ENCODE measurements around the gene C12orf57.

Gene C12orf57

GRCh38 chr12:6921996-6922946 lies 21.6 kb upstream of the C12orf57 start:
- Histone ChIP-seq H3K4me1 (ENCODE audit: control insufficient read depth in 1 of 2, insufficient read depth in 2 of 2, low read length in 2 of 2) (peaks cover 27 to 32% of the 10 kb centered on the region in 2 donors), H3K27me3 (ENCODE audit: low read depth, low read length) (no peaks in the 10 kb centered on the region), H3K27ac (ENCODE audit: low read length) (no peak overlapping the region), H3K9me3 (ENCODE audit: control insufficient read depth in 1 of 2, low read length in 2 of 2) (no peaks in the 10 kb centered on the region), H3K36me3 (ENCODE audit: control insufficient read depth in 1 of 2, insufficient read depth in 2 of 2, low read length in 2 of 2) (peaks cover 4 to 30% of the 10 kb centered on the region in 2 donors), H3K4me3 (ENCODE audit: low read depth in 1 of 2, low read length in 2 of 2) (no peak overlapping the region)

- peaks cover 4 to 24% of the 10 kb centered on the region in 2 donors for H3K36me3 ChIP-seq (ENCODE audit: control insufficient read depth in 1 of 2, insufficient read depth in 2 of 2, low read length in 2 of 2)
- no peaks in the 10 kb centered on the region for H3K27me3 ChIP-seq (ENCODE audit: low read depth, low read length)
- no peak overlapping the region for H3K4me3 ChIP-seq (ENCODE audit: low read depth in 1 of 2, low read length in 2 of 2)
- H3K27ac ChIP-seq (ENCODE audit: low read length): no peak overlapping the region
- H3K9me3 ChIP-seq (ENCODE audit: control insufficient read depth in 1 of 2, low read length in 2 of 2): no peaks in the 10 kb centered on the region
- peaks cover 27 to 32% of the 10 kb centered on the region in 2 donors for H3K4me1 ChIP-seq (ENCODE audit: control insufficient read depth in 1 of 2, insufficient read depth in 2 of 2, low read length in 2 of 2)
Observed at GRCh38 chr12:6923003-6923732, 20.7 kb upstream of the C12orf57 start.

- Histone ChIP-seq H3K4me1 (ENCODE audit: control insufficient read depth in 1 of 2, insufficient read depth in 2 of 2, low read length in 2 of 2) (peaks cover 27 to 32% of the 10 kb centered on the region in 2 donors), H3K9me3 (ENCODE audit: control insufficient read depth in 1 of 2, low read length in 2 of 2) (no peaks in the 10 kb centered on the region), H3K4me3 (ENCODE audit: low read depth in 1 of 2, low read length in 2 of 2) (no peak overlapping the region), H3K36me3 (ENCODE audit: control insufficient read depth in 1 of 2, insufficient read depth in 2 of 2, low read length in 2 of 2) (peaks cover 4 to 22% of the 10 kb centered on the region in 2 donors), H3K27ac (ENCODE audit: low read length) (no peak overlapping the region), H3K27me3 (ENCODE audit: low read depth, low read length) (no peaks in the 10 kb centered on the region)
Observed at GRCh38 chr12:6923851-6924250, 20.0 kb upstream of the C12orf57 start.

GRCh38 chr12:6925239-6925539 lies 18.6 kb upstream of the C12orf57 start:
- Histone ChIP-seq H3K36me3 (ENCODE audit: control insufficient read depth in 1 of 2, insufficient read depth in 2 of 2, low read length in 2 of 2) (peaks cover 0 to 14% of the 10 kb centered on the region in 2 donors), H3K4me1 (ENCODE audit: control insufficient read depth in 1 of 2, insufficient read depth in 2 of 2, low read length in 2 of 2) (peaks cover 31 to 45% of the 10 kb centered on the region in 2 donors), H3K27me3 (ENCODE audit: low read depth, low read length) (no peaks in the 10 kb centered on the region), H3K9me3 (ENCODE audit: control insufficient read depth in 1 of 2, low read length in 2 of 2) (no peaks in the 10 kb centered on the region), H3K27ac (ENCODE audit: low read length) (peak overlapping the region; percentile 95), H3K4me3 (ENCODE audit: low read depth in 1 of 2, low read length in 2 of 2) (peak overlapping the region in 1 of 2 donors; percentile 61)

- Histone ChIP-seq H3K27me3 (ENCODE audit: low read depth, low read length) (no peaks in the 10 kb centered on the region), H3K9me3 (ENCODE audit: control insufficient read depth in 1 of 2, low read length in 2 of 2) (no peaks in the 10 kb centered on the region), H3K27ac (ENCODE audit: low read length) (peak overlapping the region; percentile 95), H3K4me1 (ENCODE audit: control insufficient read depth in 1 of 2, insufficient read depth in 2 of 2, low read length in 2 of 2) (peaks cover 31 to 48% of the 10 kb centered on the region in 2 donors), H3K36me3 (ENCODE audit: control insufficient read depth in 1 of 2, insufficient read depth in 2 of 2, low read length in 2 of 2) (peaks cover 0 to 14% of the 10 kb centered on the region in 2 donors), H3K4me3 (ENCODE audit: low read depth in 1 of 2, low read length in 2 of 2) (peak overlapping the region; percentile 61 to 63)
Observed at GRCh38 chr12:6925540-6926279, 18.1 kb upstream of the C12orf57 start.

- H3K27ac ChIP-seq (ENCODE audit: low read length): peak within 1 kb of the TSS; percentile 95
- no peaks in the 10 kb centered on the region for H3K27me3 ChIP-seq (ENCODE audit: low read depth, low read length)
- peak within 1 kb of the TSS; percentile 90 to 91 for H3K4me3 ChIP-seq (ENCODE audit: low read depth in 1 of 2, low read length in 2 of 2)
- H3K9me3 ChIP-seq (ENCODE audit: control insufficient read depth in 1 of 2, low read length in 2 of 2): no peaks in the 10 kb centered on the region
- peaks cover 0 to under 1% of the 10 kb centered on the region in 2 donors for H3K36me3 ChIP-seq (ENCODE audit: control insufficient read depth in 1 of 2, insufficient read depth in 2 of 2, low read length in 2 of 2)
- H3K4me1 ChIP-seq (ENCODE audit: control insufficient read depth in 1 of 2, insufficient read depth in 2 of 2, low read length in 2 of 2): peaks cover 31 to 57% of the 10 kb centered on the region in 2 donors
Observed at GRCh38 chr12:6927379-6928021, 16.3 kb upstream of the C12orf57 start, which contains the start of gene ATN1. ATN1 (plus strand) TSS chr12:6927959; CDS start chr12:6934002, 6,043 bp downstream.

- Histone ChIP-seq H3K4me3 (ENCODE audit: low read depth in 1 of 2, low read length in 2 of 2) (peak overlapping the region; percentile 90 to 91), H3K27me3 (ENCODE audit: low read depth, low read length) (no peaks in the 10 kb centered on the region), H3K4me1 (ENCODE audit: control insufficient read depth in 1 of 2, insufficient read depth in 2 of 2, low read length in 2 of 2) (peaks cover 31 to 61% of the 10 kb centered on the region in 2 donors)
Observed at GRCh38 chr12:6928022-6928702, 15.7 kb upstream of the C12orf57 start.

GRCh38 chr12:6928703-6929407 lies 15.0 kb upstream of the C12orf57 start:
- H3K9me3 ChIP-seq (ENCODE audit: control insufficient read depth in 1 of 2, low read length in 2 of 2): no peaks in the 10 kb centered on the region
- peak overlapping the region; percentile 88 for H3K27ac ChIP-seq (ENCODE audit: low read length)
- peaks cover 0 to 2% of the 10 kb centered on the region in 2 donors for H3K36me3 ChIP-seq (ENCODE audit: control insufficient read depth in 1 of 2, insufficient read depth in 2 of 2, low read length in 2 of 2)
- no peaks in the 10 kb centered on the region for H3K27me3 ChIP-seq (ENCODE audit: low read depth, low read length)
- peak overlapping the region; percentile 90 to 91 for H3K4me3 ChIP-seq (ENCODE audit: low read depth in 1 of 2, low read length in 2 of 2)
- peaks cover 37 to 62% of the 10 kb centered on the region in 2 donors for H3K4me1 ChIP-seq (ENCODE audit: control insufficient read depth in 1 of 2, insufficient read depth in 2 of 2, low read length in 2 of 2)

More at GRCh38 chr12:6928022-6928702, 15.7 kb upstream of the C12orf57 start:
- H3K27ac ChIP-seq (ENCODE audit: low read length): peak overlapping the region; percentile 88
- H3K36me3 ChIP-seq (ENCODE audit: control insufficient read depth in 1 of 2, insufficient read depth in 2 of 2, low read length in 2 of 2): no peaks in the 10 kb centered on the region
- H3K9me3 ChIP-seq (ENCODE audit: control insufficient read depth in 1 of 2, low read length in 2 of 2): no peaks in the 10 kb centered on the region

GRCh38 chr12:6929466-6930452 lies 14.1 kb upstream of the C12orf57 start:
- Histone ChIP-seq H3K9me3 (ENCODE audit: control insufficient read depth in 1 of 2, low read length in 2 of 2) (no peaks in the 10 kb centered on the region), H3K27me3 (ENCODE audit: low read depth, low read length) (no peaks in the 10 kb centered on the region), H3K4me3 (ENCODE audit: low read depth in 1 of 2, low read length in 2 of 2) (peak overlapping the region; percentile 90 to 91), H3K27ac (ENCODE audit: low read length) (peak overlapping the region; percentile 88), H3K36me3 (ENCODE audit: control insufficient read depth in 1 of 2, insufficient read depth in 2 of 2, low read length in 2 of 2) (peaks cover 3 to 10% of the 10 kb centered on the region in 2 donors), H3K4me1 (ENCODE audit: control insufficient read depth in 1 of 2, insufficient read depth in 2 of 2, low read length in 2 of 2) (peaks cover 32 to 62% of the 10 kb centered on the region in 2 donors)
